OCI-LY1 (cell line): Measurements from ENCODE around the gene TOP1.

ENCODE experiments used
- H2AFZ ChIP-seq: fragments of 200-600 bp; sonication (generic), shearing (Covaris generic); 2 replicates; pipeline ENCODE4 v1.6.0; 2014; ENCODE audit warnings: antibody characterized with exemption, mild to moderate bottlenecking, low read length
- H3F3A ChIP-seq: fragments of 200-600 bp; sonication (generic), shearing (Covaris generic); 2 replicates; pipeline ENCODE4 v1.6.0; 2014; ENCODE audit warnings: mild to moderate bottlenecking, antibody characterized with exemption, low read length, moderate library complexity; ENCODE audit not compliant: insufficient read depth
- H3K27ac ChIP-seq: fragments of 200-600 bp; sonication (generic); 2 replicates; pipeline ENCODE4 v1.5.1; 2014; ENCODE audit warnings: low read length, mixed run types, mild to moderate bottlenecking, low read depth; ENCODE audit not compliant: poor library complexity, severe bottlenecking
- H3K27me3 ChIP-seq: fragments of 200-600 bp; sonication (generic); 2 replicates; pipeline ENCODE4 v1.6.0; 2014; ENCODE audit warnings: antibody characterized with exemption, mild to moderate bottlenecking, low read length, moderate library complexity; ENCODE audit not compliant: insufficient read depth
- H3K36me3 ChIP-seq: fragments of 200-600 bp; sonication (generic); 2 replicates; pipeline ENCODE4 v1.6.1; 2014; ENCODE audit warnings: mild to moderate bottlenecking, antibody characterized with exemption, low read length, moderate library complexity, mixed read lengths; ENCODE audit not compliant: insufficient read depth
- H3K4me1 ChIP-seq: fragments of 200-600 bp; sonication (generic); 2 replicates; pipeline ENCODE4 v1.5.1; 2014; ENCODE audit warnings: mild to moderate bottlenecking, low read length, moderate library complexity; ENCODE audit not compliant: insufficient read depth, severe bottlenecking
- H3K4me2 ChIP-seq: fragments of 200-600 bp; sonication (generic), shearing (Covaris generic); 2 replicates; pipeline ENCODE4 v1.6.1; 2014; ENCODE audit warnings: low read length
- H3K4me3 ChIP-seq: fragments of 200-600 bp; sonication (generic); 2 replicates; pipeline ENCODE4 v1.5.1; 2014; ENCODE audit warnings: low read length, low read depth, mild to moderate bottlenecking, mixed read lengths; ENCODE audit not compliant: poor library complexity, severe bottlenecking
- H3K79me2 ChIP-seq: fragments of 200-600 bp; shearing (Covaris generic); 2 replicates; pipeline ENCODE4 v1.6.1; 2016; ENCODE audit warnings: mixed run types, low read length, mixed read lengths; ENCODE audit not compliant: insufficient read depth
- H3K9ac ChIP-seq: fragments of 200-600 bp; sonication (generic), shearing (Covaris generic); 2 replicates; pipeline ENCODE4 v1.6.1; 2014; ENCODE audit warnings: mild to moderate bottlenecking, low read length, mixed read lengths
- H3K9me2 ChIP-seq: fragments of 200-600 bp; sonication (generic), shearing (Covaris generic); 2 replicates; pipeline ENCODE4 v1.6.1; 2014; ENCODE audit warnings: low read depth, mild to moderate bottlenecking, low read length, mixed read lengths
- H3K9me3 ChIP-seq: fragments of 200-600 bp; shearing (Covaris generic); 2 replicates; pipeline ENCODE4 v1.6.1; 2014; ENCODE audit warnings: low read length, mixed read lengths
- H4K20me1 ChIP-seq: fragments of 200-600 bp; sonication (generic), shearing (Covaris generic); 2 replicates; pipeline ENCODE4 v1.6.0; 2016; ENCODE audit warnings: mild to moderate bottlenecking, low read length; ENCODE audit not compliant: insufficient read depth
- EZH2 ChIP-seq: fragments of 200-600 bp; sonication (generic), shearing (Covaris generic); IDR thresholded peaks from 2 replicates; pipeline ENCODE4 v1.8.0; 2017; ENCODE audit warnings: borderline replicate concordance, mixed run types, mild to moderate bottlenecking, antibody characterized with exemption, low read length, moderate library complexity, mixed read lengths
- TF ChIP-seq, protein P1 (sequence below): fragments of 200-600 bp; sonication (generic), shearing (Covaris generic); IDR thresholded peaks from 2 replicates; pipeline ENCODE4 v1.5.1; 2017; ENCODE audit warnings: mild to moderate bottlenecking, antibody characterized with exemption, low read length, moderate library complexity, mixed read lengths

TOP1 gene

DNA sequence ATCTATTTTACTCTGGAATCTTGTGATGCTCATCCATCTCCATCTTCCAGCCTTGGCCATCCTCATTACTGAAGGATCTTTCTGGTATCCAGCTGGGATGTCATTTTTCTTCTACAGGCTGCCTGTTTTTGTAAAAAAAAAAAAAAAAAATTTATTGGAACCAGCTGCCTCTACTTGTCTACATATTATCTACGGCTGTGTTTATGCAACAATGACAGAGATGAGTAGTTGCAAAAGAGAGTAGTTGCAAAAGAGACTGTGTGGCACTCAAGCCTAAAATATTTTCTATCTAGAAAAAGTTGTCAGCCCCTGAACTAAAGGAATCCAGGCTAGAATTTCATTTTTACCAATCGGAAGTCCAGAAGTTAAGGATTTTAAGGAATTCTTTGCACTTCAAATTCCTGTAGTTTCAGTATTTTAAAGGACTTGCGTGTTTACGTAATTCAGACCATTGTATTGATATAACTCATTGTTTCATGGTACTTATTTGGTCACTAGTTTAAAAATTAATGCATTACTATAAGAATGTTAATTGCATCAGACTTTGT, 70.2 kb downstream of the TOP1 start:
- Histone ChIP-seq H3K27ac (no peak overlapping the region), H3K27me3 (no peaks in the 10 kb centered on the region), H2AFZ (no peak overlapping the region), H3K4me1 (no peaks in the 10 kb centered on the region), H3K4me3 (no peak overlapping the region), H3K9me2 (no peaks in the 10 kb centered on the region), H3K79me2 (no peaks in the 10 kb centered on the region), H3F3A (peaks cover 3% of the 10 kb centered on the region; the same call in 1 of the 2 replicates), H3K9me3 (no peaks in the 10 kb centered on the region), H3K36me3 (peaks cover 95% of the 10 kb centered on the region), H4K20me1 (peaks cover 2% of the 10 kb centered on the region; the same call in 1 of the 2 replicates), H3K9ac (no peak overlapping the region), H3K4me2 (no peak overlapping the region)
- TF ChIP-seq, protein P1, sequence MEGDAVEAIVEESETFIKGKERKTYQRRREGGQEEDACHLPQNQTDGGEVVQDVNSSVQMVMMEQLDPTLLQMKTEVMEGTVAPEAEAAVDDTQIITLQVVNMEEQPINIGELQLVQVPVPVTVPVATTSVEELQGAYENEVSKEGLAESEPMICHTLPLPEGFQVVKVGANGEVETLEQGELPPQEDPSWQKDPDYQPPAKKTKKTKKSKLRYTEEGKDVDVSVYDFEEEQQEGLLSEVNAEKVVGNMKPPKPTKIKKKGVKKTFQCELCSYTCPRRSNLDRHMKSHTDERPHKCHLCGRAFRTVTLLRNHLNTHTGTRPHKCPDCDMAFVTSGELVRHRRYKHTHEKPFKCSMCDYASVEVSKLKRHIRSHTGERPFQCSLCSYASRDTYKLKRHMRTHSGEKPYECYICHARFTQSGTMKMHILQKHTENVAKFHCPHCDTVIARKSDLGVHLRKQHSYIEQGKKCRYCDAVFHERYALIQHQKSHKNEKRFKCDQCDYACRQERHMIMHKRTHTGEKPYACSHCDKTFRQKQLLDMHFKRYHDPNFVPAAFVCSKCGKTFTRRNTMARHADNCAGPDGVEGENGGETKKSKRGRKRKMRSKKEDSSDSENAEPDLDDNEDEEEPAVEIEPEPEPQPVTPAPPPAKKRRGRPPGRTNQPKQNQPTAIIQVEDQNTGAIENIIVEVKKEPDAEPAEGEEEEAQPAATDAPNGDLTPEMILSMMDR, result no peak
- TF ChIP-seq EZH2, result no peak

GRCh38 chr20:41100001-41100480, 71.4 kb downstream of the TOP1 start:
- Histone ChIP-seq H2AFZ (no peak overlapping the region), H3K36me3 (peaks cover 99% of the 10 kb centered on the region), H3K9me2 (no peaks in the 10 kb centered on the region), H3K79me2 (no peaks in the 10 kb centered on the region), H3K4me3 (no peak overlapping the region), H3K9me3 (no peaks in the 10 kb centered on the region), H3K4me2 (no peak overlapping the region), H3F3A (peaks cover 3% of the 10 kb centered on the region; the same call in 1 of the 2 replicates), H4K20me1 (peaks cover 2% of the 10 kb centered on the region; the same call in 1 of the 2 replicates), H3K27me3 (no peaks in the 10 kb centered on the region), H3K4me1 (no peaks in the 10 kb centered on the region), H3K9ac (no peak overlapping the region), H3K27ac (no peak overlapping the region)
- no peak for TF ChIP-seq EZH2
- TF ChIP-seq, protein P1, result no peak

DNA sequence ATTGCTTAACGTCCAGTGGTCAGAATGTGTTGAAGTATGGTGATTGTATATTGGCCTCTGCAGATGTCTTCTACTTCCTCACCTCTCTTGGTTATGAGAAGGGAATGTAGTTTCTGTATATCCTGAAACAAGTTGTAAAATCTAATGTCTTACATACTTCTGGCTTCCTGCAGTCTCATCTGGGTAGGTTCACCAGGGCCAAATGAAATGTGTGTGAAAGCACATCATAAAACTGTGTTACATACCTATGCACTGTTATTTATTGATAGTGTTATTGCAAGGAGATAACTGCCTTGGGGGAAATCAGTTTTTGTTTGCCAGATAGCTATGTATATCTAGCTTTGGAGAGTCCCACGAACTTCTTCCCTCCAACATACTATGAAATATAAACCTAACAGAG, 73.0 kb downstream of the TOP1 start:
- H3K9me2 ChIP-seq, result no peaks in the 10 kb centered on the region
- H3F3A ChIP-seq, result peaks cover 3% of the 10 kb centered on the region; the same call in 1 of the 2 replicates
- no peak overlapping the region for H3K4me2 ChIP-seq
- no peaks in the 10 kb centered on the region for H3K79me2 ChIP-seq
- H3K36me3 ChIP-seq, result peaks cover 99% of the 10 kb centered on the region
- H3K4me1 ChIP-seq, result no peaks in the 10 kb centered on the region
- H3K9ac ChIP-seq, result no peak overlapping the region
- H3K9me3 ChIP-seq, result no peaks in the 10 kb centered on the region
- no peaks in the 10 kb centered on the region for H3K27me3 ChIP-seq
- no peak for TF ChIP-seq EZH2
- TF ChIP-seq, protein P1, result no peak
- H3K4me3 ChIP-seq, result no peak overlapping the region
- H4K20me1 ChIP-seq, result no peaks in the 10 kb centered on the region
- no peak overlapping the region for H3K27ac ChIP-seq
- H2AFZ ChIP-seq, result no peak overlapping the region
